ENCODE measurements around the gene NLRP4.
"Not testable (repeated sequence)": the region's sequence is repeated elsewhere in the genome, so short reads cannot be mapped to it uniquely, and the experiment has no call there.

NLRP4 gene

GRCh38 chr19:55909801-55910200, 73.5 kb downstream of the NLRP4 start:
- no peak for TF ChIP-seq CTCF (IDR thresholded peaks at IDR 0.05; ENCODE audit: unreplicated experiment in 3 of 3)
- no peaks in the 10 kb centered on the region for H3K36me3 Mint-ChIP-seq (ENCODE audit: low read depth)
- peaks cover 70% of the 10 kb centered on the region for H3K9me3 Mint-ChIP-seq
- no peak overlapping the region for H3K27ac Mint-ChIP-seq
- no peak overlapping the region for H3K4me3 Mint-ChIP-seq
- H3K27me3 Mint-ChIP-seq (ENCODE audit: low read depth) = no peaks in the 10 kb centered on the region
- no peaks in the 10 kb centered on the region for H3K4me1 Mint-ChIP-seq

GRCh38 chr19:55912916-55913315, 76.6 kb downstream of the NLRP4 start:
- peaks cover 72% of the 10 kb centered on the region for H3K9me3 Mint-ChIP-seq
- no peak for TF ChIP-seq CTCF (IDR thresholded peaks at IDR 0.05; ENCODE audit: unreplicated experiment in 3 of 3)

GRCh38 chr19:55913643-55914268, 77.4 kb downstream of the NLRP4 start:
- Mint-ChIP-seq H3K36me3 (ENCODE audit: low read depth) (no peaks in the 10 kb centered on the region), H3K27ac (no peak overlapping the region), H3K4me1 (no peaks in the 10 kb centered on the region), H3K4me3 (no peak overlapping the region), H3K27me3 (ENCODE audit: low read depth) (no peaks in the 10 kb centered on the region), H3K9me3 (peaks cover 71% of the 10 kb centered on the region)
- no peak for TF ChIP-seq CTCF (IDR thresholded peaks at IDR 0.05; ENCODE audit: unreplicated experiment in 3 of 3)

More at GRCh38 chr19:55912916-55913315, 76.6 kb downstream of the NLRP4 start:
- no peak overlapping the region for H3K4me3 Mint-ChIP-seq
- H3K27me3 Mint-ChIP-seq (ENCODE audit: low read depth) = no peaks in the 10 kb centered on the region
- H3K4me1 Mint-ChIP-seq = no peaks in the 10 kb centered on the region
- no peaks in the 10 kb centered on the region for H3K36me3 Mint-ChIP-seq (ENCODE audit: low read depth)
- no peak overlapping the region for H3K27ac Mint-ChIP-seq

GRCh38 chr19:55923556-55923955, 87.2 kb downstream of the NLRP4 start:
- Mint-ChIP-seq H3K36me3 (ENCODE audit: low read depth) (no peaks in the 10 kb centered on the region), H3K4me3 (no peak overlapping the region), H3K9me3 (peaks cover 69% of the 10 kb centered on the region), H3K27ac (no peak overlapping the region), H3K27me3 (ENCODE audit: low read depth) (no peaks in the 10 kb centered on the region), H3K4me1 (no peaks in the 10 kb centered on the region)
- no peak for TF ChIP-seq CTCF (IDR thresholded peaks at IDR 0.05; ENCODE audit: unreplicated experiment in 3 of 3)

- no peak overlapping the region for H3K27ac Mint-ChIP-seq
- no peak for TF ChIP-seq CTCF (IDR thresholded peaks at IDR 0.05; ENCODE audit: unreplicated experiment in 3 of 3)
- H3K4me3 Mint-ChIP-seq = no peak overlapping the region
- H3K9me3 Mint-ChIP-seq = peaks cover 65% of the 10 kb centered on the region
- H3K4me1 Mint-ChIP-seq = no peaks in the 10 kb centered on the region
- no peaks in the 10 kb centered on the region for H3K27me3 Mint-ChIP-seq (ENCODE audit: low read depth)
- H3K36me3 Mint-ChIP-seq (ENCODE audit: low read depth) = no peaks in the 10 kb centered on the region
Measured at GRCh38 chr19:55927991-55928390, 91.7 kb downstream of the NLRP4 start.

GRCh38 chr19:55929258-55929657, 92.9 kb downstream of the NLRP4 start:
- H3K27me3 Mint-ChIP-seq (ENCODE audit: low read depth); H3K4me1 Mint-ChIP-seq; H3K36me3 Mint-ChIP-seq (ENCODE audit: low read depth); H3K4me3 Mint-ChIP-seq; H3K27ac Mint-ChIP-seq: not testable (repeated sequence)
- peaks cover 67% of the 10 kb centered on the region for H3K9me3 Mint-ChIP-seq
